Left colon (tissue), 2 donors: Measurements from ENCODE around the gene CORO1C. TPM values are rescaled to one million over a fixed set of nuclear protein-coding genes. Genes with fewer than 3 reads are reported as not detected.

Experiments used
- ATAC-seq: fragments of 200-7000 bp; cut with Tn5 transposase; one replicate; pipeline ENCODE4 v1.9.1; 2020; ENCODE audit warnings: mild to moderate bottlenecking, moderate library complexity
- DNase-seq, 2 donors: peaks; one replicate each; pipeline ENCODE4 v3.0.0-alpha.2; 2020
- intact Hi-C, 2 donors: fragments of 100-400 bp; cut with DNase I in 1 of 2; cut with micrococcal nuclease in 1 of 2; formaldehyde crosslinking; loops; one replicate each; pipeline versions ENCODE4 v1.11.2 to v1.14.0; 2022; cut with DNase I, micrococcal nuclease
- microRNA-seq, 2 donors: library from miRNA; unstranded; fragments of <30 nt; microRNA quantifications; one replicate each; pipeline versions ENCODE4 v1.1.0 to v1.2.0, GENCODE V29; 2020
- total RNA-seq, 2 donors: library from RNA; stranded (reverse); fragmentation: NEBNext Ultra II Directional; extraction: Animal tissue kit (Norgen Biotek cat#: 25700); gene quantifications; one replicate each; pipeline ENCODE4 v1.2.1, GENCODE V29; 2021
- donor health status: DM: no; HTN: no; CAD: no.
- donor health status: DM: yes; HTN: yes; CAD: no.

The CORO1C gene
- total RNA-seq, 2 donors from 2014 or later: 85.6 to 128 TPM

GRCh38 chr12:108604208-108604941, 126.9 kb downstream of the CORO1C start:
- ATAC-seq (no peak), DNase-seq (no peak)
- intact Hi-C loops: no loop called here

GRCh38 chr12:108603743-108604142, 127.6 kb downstream of the CORO1C start:
- DNase-seq: no peak
- intact Hi-C loops: no loop called here
- ATAC-seq: no peak

GRCh38 chr12:108602976-108603704, 128.2 kb downstream of the CORO1C start:
- no peak for DNase-seq

GRCh38 chr12:108602209-108602705, 129.1 kb downstream of the CORO1C start:
- ATAC-seq (no peak), DNase-seq (no peak)
- intact Hi-C loops: no loop called here

More at GRCh38 chr12:108602976-108603704, 128.2 kb downstream of the CORO1C start:
- intact Hi-C loops: no loop called here
- no peak for ATAC-seq

GRCh38 chr12:108600702-108601007, 130.7 kb downstream of the CORO1C start:
- intact Hi-C loops: no loop called here
- no peak for DNase-seq
- no peak for ATAC-seq

GRCh38 chr12:108599948-108600701, 131.2 kb downstream of the CORO1C start:
- DNase-seq (no peak), ATAC-seq (no peak)
- intact Hi-C loops: no loop called here

- intact Hi-C loops: no loop called here
- DNase-seq (no peak), ATAC-seq (no peak)
Measured at GRCh38 chr12:108599541-108599940, 131.8 kb downstream of the CORO1C start.

GRCh38 chr12:108598553-108599250, 132.6 kb downstream of the CORO1C start:
- intact Hi-C loops: no loop called here
- DNase-seq (no peak), ATAC-seq (no peak)

- intact Hi-C loops: no loop called here
- ATAC-seq (peak; percentile 12), DNase-seq (no peak)
Measured at GRCh38 chr12:108597559-108598471, 133.5 kb downstream of the CORO1C start, which contains the start of gene TMEM119. TMEM119 (minus strand) TSS chr12:108598084; CDS start chr12:108592383, 5,701 bp downstream.

GRCh38 chr12:108596854-108597558, 134.3 kb downstream of the CORO1C start:
- intact Hi-C loops: no loop called here
- ATAC-seq (no peak), DNase-seq (no peak)

- no peak for ATAC-seq
- no peak for DNase-seq
- intact Hi-C loops: no loop called here
Measured at GRCh38 chr12:108595711-108596647, 135.3 kb downstream of the CORO1C start.

Small RNAs within 50 kb of the gene (microRNA-seq; reads per million reads assigned to microRNA genes)
- 0 to 0.53 reads per million in 2 donors for gene MIR4496

Other genes with a start within 250 kb of the CORO1C start
- 1 to 10 TPM; 4.6 to 5.3 TPM for gene FICD, start 216.2 kb downstream of the CORO1C start, total RNA-seq
- 10 to 100 TPM; 43.9 to 47.9 TPM for gene SART3, start 170.3 kb downstream of the CORO1C start, total RNA-seq
- 10 to 100 TPM; 87.2 to 97.3 TPM for gene ISCU, start 168.9 kb downstream of the CORO1C start, total RNA-seq
- 1 to 10 TPM; 3.6 to 8.0 TPM for gene TMEM119, start 133.4 kb downstream of the CORO1C start, total RNA-seq
- 1 to 10 TPM; 1.3 to 5.1 TPM for gene SELPLG, start 97.6 kb downstream of the CORO1C start, total RNA-seq
- 10 to 100 TPM; 24.6 to 28.2 TPM for gene SSH1, start 126.1 kb upstream of the CORO1C start, total RNA-seq
- gene DAO, start 148.6 kb upstream of the CORO1C start, total RNA-seq: 1 to 10 TPM; 3.8 to 4.9 TPM